Astrocyte (in vitro differentiated cells and primary cell): Measurements from ENCODE around the gene NPC1L1. TPM values are rescaled to one million over a fixed set of nuclear protein-coding genes. Genes with fewer than 3 reads are reported as not detected.

ENCODE experiments used
- DNase-seq: peaks from one replicate; pipeline ENCODE4 v3.0.0-alpha.2; 2010; ENCODE audit warnings: low read depth
- FAIRE-seq: peaks from 2 replicates; lab custom pipeline; 2011; peaks lifted over from hg19 to GRCh38; lab: Jason Lieb, UNC
- H2AFZ ChIP-seq: 2 replicates; pipeline ENCODE4 v1.6.0; 2012; ENCODE audit warnings: low read depth, low read length, inconsistent platforms
- H3K27ac ChIP-seq: 2 replicates; pipeline ENCODE4 v1.5.1; 2011; ENCODE audit warnings: low read depth, low read length, inconsistent platforms
- H3K27me3 ChIP-seq: 2 replicates; pipeline ENCODE4 v1.6.0; 2011; ENCODE audit warnings: low read length, inconsistent platforms; ENCODE audit not compliant: insufficient read depth
- H3K36me3 ChIP-seq: 2 replicates; pipeline ENCODE4 v1.5.1; 2011; ENCODE audit warnings: low read length, inconsistent platforms; ENCODE audit not compliant: insufficient read depth
- H3K4me1 ChIP-seq: 2 replicates; pipeline ENCODE4 v1.5.1; 2011; ENCODE audit warnings: low read length, inconsistent platforms; ENCODE audit not compliant: insufficient read depth
- H3K4me2 ChIP-seq: 2 replicates; pipeline ENCODE4 v1.6.0; 2012; ENCODE audit warnings: low read length, inconsistent platforms
- H3K4me3 ChIP-seq: 2 replicates; pipeline ENCODE4 v1.5.1; 2011; ENCODE audit warnings: low read depth, mild to moderate bottlenecking, low read length, inconsistent platforms; ENCODE audit not compliant: insufficient read depth
- H3K79me2 ChIP-seq: 2 replicates; pipeline ENCODE4 v1.6.0; 2012; ENCODE audit warnings: mild to moderate bottlenecking, low read length, inconsistent platforms; ENCODE audit not compliant: insufficient read depth
- H3K9ac ChIP-seq: 2 replicates; pipeline ENCODE4 v1.6.0; 2012; ENCODE audit warnings: mild to moderate bottlenecking, low read length, inconsistent platforms
- H3K9me3 ChIP-seq: 2 replicates; pipeline ENCODE4 v1.5.1; 2012; ENCODE audit warnings: low read depth, mild to moderate bottlenecking, low read length, inconsistent platforms; ENCODE audit not compliant: insufficient read depth
- H4K20me1 ChIP-seq: 2 replicates; pipeline ENCODE4 v1.6.0; 2012; ENCODE audit warnings: low read length, inconsistent platforms; ENCODE audit not compliant: insufficient read depth
- H3K27ac Mint-ChIP-seq: one replicate; pipeline ENCODE4 v1.8.0; 2021; ENCODE audit warnings: mild to moderate bottlenecking, mixed read lengths; ENCODE audit not compliant: unreplicated experiment
- H3K27me3 Mint-ChIP-seq: one replicate; pipeline ENCODE4 v1.8.0; 2021; ENCODE audit warnings: low read depth, mixed read lengths; ENCODE audit not compliant: unreplicated experiment
- H3K36me3 Mint-ChIP-seq: one replicate; pipeline ENCODE4 v1.8.0; 2021; ENCODE audit warnings: low read depth, mixed read lengths; ENCODE audit not compliant: unreplicated experiment
- H3K4me1 Mint-ChIP-seq: one replicate; pipeline ENCODE4 v1.8.0; 2021; ENCODE audit warnings: low read depth, mixed read lengths; ENCODE audit not compliant: unreplicated experiment
- H3K4me3 Mint-ChIP-seq: one replicate; pipeline ENCODE4 v1.8.0; 2021; ENCODE audit warnings: mild to moderate bottlenecking, moderate library complexity, mixed read lengths; ENCODE audit not compliant: unreplicated experiment
- H3K9me3 Mint-ChIP-seq: one replicate; pipeline ENCODE4 v1.8.0; 2021; ENCODE audit warnings: mild to moderate bottlenecking, mixed read lengths; ENCODE audit not compliant: unreplicated experiment
- EZH2 ChIP-seq: IDR thresholded peaks from 2 replicates; pipeline ENCODE4 v1.6.1; 2012; ENCODE audit warnings: mild to moderate bottlenecking, low read length, inconsistent platforms; ENCODE audit not compliant: insufficient read depth
- total RNA-seq: library from RNA; stranded (reverse); gene quantifications from 2 replicates; pipeline ENCODE4 v1.2.1, GENCODE V29; 2021
- TF ChIP-seq, protein P1 (sequence below): IDR thresholded peaks from 2 replicates; pipeline ENCODE4 v1.5.1; 2011; ENCODE audit warnings: low read depth, mild to moderate bottlenecking, inconsistent platforms, low read length, moderate library complexity; ENCODE audit not compliant: insufficient read depth

Gene NPC1L1
- total RNA-seq, 1 donor from 2014 or later: 0.07 TPM

DNA sequence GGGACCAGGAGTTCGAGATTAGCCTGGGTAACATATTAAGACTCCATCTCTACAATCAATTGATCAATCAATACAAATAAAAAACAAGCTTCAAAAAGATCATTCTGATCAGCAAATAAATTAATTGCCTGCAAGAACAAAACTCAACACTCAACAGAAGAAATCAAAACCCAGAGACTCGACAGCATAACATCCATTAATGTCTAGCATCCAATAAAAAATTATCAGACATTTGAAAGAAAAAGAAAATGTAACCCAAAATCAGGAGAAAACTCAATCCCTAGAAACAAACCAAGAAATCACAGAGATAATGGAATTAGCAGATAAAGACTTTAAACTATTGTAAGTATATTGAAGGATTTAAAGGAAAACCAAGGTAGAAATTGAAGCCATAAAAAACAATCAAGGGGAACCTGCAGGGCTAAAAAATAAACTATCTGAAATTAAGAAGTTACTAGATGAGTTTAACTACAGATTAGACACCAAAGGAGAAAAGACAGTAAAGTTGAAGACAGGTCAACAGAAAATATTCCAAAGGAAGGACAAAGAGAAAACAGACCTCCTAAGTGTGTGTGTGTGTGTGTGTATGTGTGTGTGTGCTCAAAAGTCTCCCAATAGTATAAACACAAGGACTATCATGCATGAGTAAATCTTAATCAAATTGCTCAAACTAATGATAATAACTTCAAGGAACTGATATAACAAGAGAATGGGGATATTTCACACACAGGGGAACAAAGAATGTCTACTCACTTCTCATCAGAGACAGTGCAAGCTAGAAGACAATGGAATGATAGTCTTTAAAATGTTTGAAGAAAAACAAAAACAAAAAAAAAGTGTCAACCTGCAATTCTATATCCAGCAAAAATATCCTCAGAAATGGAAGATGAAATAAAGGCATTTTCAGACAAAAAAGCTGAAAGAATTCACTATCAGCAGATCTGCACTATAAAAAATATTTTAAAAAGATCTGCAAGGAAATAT, 58.3 kb downstream of the NPC1L1 start:
- H3K4me1 Mint-ChIP-seq: peaks cover 11% of the 10 kb centered on the region
- FAIRE-seq (no peak), DNase-seq (no peak)
- TF ChIP-seq EZH2: no peak
- TF ChIP-seq, protein P1, sequence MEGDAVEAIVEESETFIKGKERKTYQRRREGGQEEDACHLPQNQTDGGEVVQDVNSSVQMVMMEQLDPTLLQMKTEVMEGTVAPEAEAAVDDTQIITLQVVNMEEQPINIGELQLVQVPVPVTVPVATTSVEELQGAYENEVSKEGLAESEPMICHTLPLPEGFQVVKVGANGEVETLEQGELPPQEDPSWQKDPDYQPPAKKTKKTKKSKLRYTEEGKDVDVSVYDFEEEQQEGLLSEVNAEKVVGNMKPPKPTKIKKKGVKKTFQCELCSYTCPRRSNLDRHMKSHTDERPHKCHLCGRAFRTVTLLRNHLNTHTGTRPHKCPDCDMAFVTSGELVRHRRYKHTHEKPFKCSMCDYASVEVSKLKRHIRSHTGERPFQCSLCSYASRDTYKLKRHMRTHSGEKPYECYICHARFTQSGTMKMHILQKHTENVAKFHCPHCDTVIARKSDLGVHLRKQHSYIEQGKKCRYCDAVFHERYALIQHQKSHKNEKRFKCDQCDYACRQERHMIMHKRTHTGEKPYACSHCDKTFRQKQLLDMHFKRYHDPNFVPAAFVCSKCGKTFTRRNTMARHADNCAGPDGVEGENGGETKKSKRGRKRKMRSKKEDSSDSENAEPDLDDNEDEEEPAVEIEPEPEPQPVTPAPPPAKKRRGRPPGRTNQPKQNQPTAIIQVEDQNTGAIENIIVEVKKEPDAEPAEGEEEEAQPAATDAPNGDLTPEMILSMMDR: no peak
- H3K4me3 Mint-ChIP-seq: no peak overlapping the region
- peaks cover 56% of the 10 kb centered on the region for H3K79me2 ChIP-seq
- peaks cover 37% of the 10 kb centered on the region for H3K36me3 ChIP-seq
- H4K20me1 ChIP-seq: peaks cover 61% of the 10 kb centered on the region
- no peaks in the 10 kb centered on the region for H3K27me3 ChIP-seq
- no peak overlapping the region for H3K4me3 ChIP-seq
- no peak overlapping the region for H2AFZ ChIP-seq
- H3K36me3 Mint-ChIP-seq: peaks cover 33% of the 10 kb centered on the region
- H3K4me2 ChIP-seq: no peak overlapping the region
- peaks cover 2% of the 10 kb centered on the region for H3K9me3 ChIP-seq
- peaks cover 1% of the 10 kb centered on the region for H3K9me3 Mint-ChIP-seq
- no peaks in the 10 kb centered on the region for H3K4me1 ChIP-seq
- no peak overlapping the region for H3K27ac Mint-ChIP-seq
- no peaks in the 10 kb centered on the region for H3K27me3 Mint-ChIP-seq
- H3K9ac ChIP-seq: no peak overlapping the region
- H3K27ac ChIP-seq: no peak overlapping the region

DNA sequence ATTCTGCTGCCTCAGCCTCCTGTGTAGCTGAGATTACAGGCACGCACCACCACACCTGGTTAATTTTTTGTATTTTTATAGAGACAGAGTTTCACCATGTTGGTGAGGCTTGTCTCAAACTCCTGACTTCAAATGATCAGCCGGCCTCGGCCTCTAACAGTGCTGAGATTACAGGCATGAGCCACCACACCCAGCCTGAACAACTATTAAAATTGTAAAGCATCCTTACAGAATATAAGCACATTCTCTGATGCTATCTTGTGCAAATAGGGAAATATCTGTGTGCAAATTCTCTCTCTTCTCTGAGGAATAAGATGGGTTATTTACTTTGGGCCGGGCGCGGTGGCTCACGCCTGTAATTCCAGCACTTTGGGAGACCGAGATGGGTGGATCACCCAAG, 63.2 kb downstream of the NPC1L1 start:
- H3K36me3 ChIP-seq: peaks cover 22% of the 10 kb centered on the region
- H3K27ac Mint-ChIP-seq: no peak overlapping the region
- DNase-seq (no peak), FAIRE-seq (no peak)
- peaks cover 36% of the 10 kb centered on the region for H3K79me2 ChIP-seq
- no peak overlapping the region for H3K4me3 ChIP-seq
- peaks cover 11% of the 10 kb centered on the region for H3K4me1 ChIP-seq
- peaks cover 65% of the 10 kb centered on the region for H4K20me1 ChIP-seq
- H3K27me3 Mint-ChIP-seq: no peaks in the 10 kb centered on the region
- H3K27ac ChIP-seq: no peak overlapping the region
- peaks cover 16% of the 10 kb centered on the region for H3K4me1 Mint-ChIP-seq
- TF ChIP-seq, protein P1: no peak
- no peak for TF ChIP-seq EZH2
- peaks cover 1% of the 10 kb centered on the region for H3K9me3 Mint-ChIP-seq
- no peak overlapping the region for H2AFZ ChIP-seq
- H3K27me3 ChIP-seq: no peaks in the 10 kb centered on the region
- H3K4me2 ChIP-seq: no peak overlapping the region
- H3K4me3 Mint-ChIP-seq: no peak overlapping the region
- peaks cover 12% of the 10 kb centered on the region for H3K36me3 Mint-ChIP-seq
- H3K9me3 ChIP-seq: no peaks in the 10 kb centered on the region
- H3K9ac ChIP-seq: no peak overlapping the region
